Left ventricle myocardium inferior (tissue), 1 donor: ENCODE measurements around the gene TOX3. TPM values are rescaled to one million over a fixed set of nuclear protein-coding genes. Genes with fewer than 3 reads are reported as not detected.

Source experiments
- DNase-seq: peaks from one replicate; pipeline ENCODE4 v3.0.0-alpha.2; 2020
- H3K27ac ChIP-seq: fragments of 200-600 bp; replicated peaks from 2 replicates; pipeline ENCODE4 v1.8.0; 2021
- H3K27me3 ChIP-seq: fragments of 200-600 bp; 2 replicates; pipeline ENCODE4 v1.8.0; 2021; ENCODE audit warnings: low read depth
- H3K36me3 ChIP-seq: fragments of 200-600 bp; 2 replicates; pipeline ENCODE4 v1.8.0; 2021
- H3K4me1 ChIP-seq: fragments of 200-600 bp; 2 replicates; pipeline ENCODE4 v1.8.0; 2021
- H3K4me3 ChIP-seq: fragments of 200-600 bp; 2 replicates; pipeline ENCODE4 v1.8.0; 2021; ENCODE audit warnings: mild to moderate bottlenecking, moderate library complexity
- H3K9me3 ChIP-seq: fragments of 200-600 bp; replicated peaks from 2 replicates; pipeline ENCODE4 v1.8.0; 2021
- intact Hi-C: fragments of 100-400 bp; cut with micrococcal nuclease; formaldehyde crosslinking; loops from one replicate; pipeline ENCODE4 v1.11.0; 2022
- total RNA-seq: library from RNA; stranded (reverse); fragmentation: NEBNext Ultra II Directional; extraction: Animal tissue kit (Norgen Biotek cat#: 25700); gene quantifications from one replicate; pipeline ENCODE4 v1.2.1, GENCODE V29; 2021
- TF ChIP-seq, protein P1 (sequence below): fragments of 200-600 bp; IDR thresholded peaks from 2 replicates; pipeline ENCODE4 v1.8.0; 2021; ENCODE audit warnings: antibody characterized with exemption, mild to moderate bottlenecking, borderline replicate concordance
- donor health status: DM: no; HTN: yes; CAD: no; lungs with severe emphysema.

TOX3 gene
- total RNA-seq, 1 donor from 2014 or later = not detected

DNA sequence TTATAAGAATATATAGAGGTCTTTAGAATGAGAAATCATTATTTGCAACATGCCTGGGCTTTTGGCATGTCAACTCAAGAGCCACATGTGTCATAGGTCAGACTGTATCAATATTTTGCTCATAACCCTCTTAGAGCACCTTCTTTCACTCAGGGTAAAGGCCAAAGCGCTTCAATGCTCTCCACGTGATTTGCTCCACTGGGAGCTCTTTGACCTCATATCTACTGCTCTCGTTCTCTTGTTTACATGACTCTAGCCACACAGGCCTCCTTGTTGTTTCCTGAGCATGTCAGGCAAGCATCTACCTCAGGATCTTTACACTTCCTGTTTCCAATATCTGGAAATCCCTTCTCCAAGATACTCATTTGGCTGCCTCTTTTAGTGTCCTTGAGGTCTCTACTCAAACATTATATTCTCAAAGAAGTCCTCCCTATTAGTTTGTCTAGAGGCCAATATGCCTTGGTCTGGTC lies 148.4 kb downstream of the TOX3 start:
- DNase-seq = no peak
- Histone ChIP-seq H3K4me1 (no peaks in the 10 kb centered on the region), H3K27ac (no peak overlapping the region), H3K9me3 (no peaks in the 10 kb centered on the region), H3K4me3 (no peak overlapping the region), H3K36me3 (no peaks in the 10 kb centered on the region), H3K27me3 (no peaks in the 10 kb centered on the region)
- intact Hi-C loops = no loop called here
- TF ChIP-seq, protein P1, sequence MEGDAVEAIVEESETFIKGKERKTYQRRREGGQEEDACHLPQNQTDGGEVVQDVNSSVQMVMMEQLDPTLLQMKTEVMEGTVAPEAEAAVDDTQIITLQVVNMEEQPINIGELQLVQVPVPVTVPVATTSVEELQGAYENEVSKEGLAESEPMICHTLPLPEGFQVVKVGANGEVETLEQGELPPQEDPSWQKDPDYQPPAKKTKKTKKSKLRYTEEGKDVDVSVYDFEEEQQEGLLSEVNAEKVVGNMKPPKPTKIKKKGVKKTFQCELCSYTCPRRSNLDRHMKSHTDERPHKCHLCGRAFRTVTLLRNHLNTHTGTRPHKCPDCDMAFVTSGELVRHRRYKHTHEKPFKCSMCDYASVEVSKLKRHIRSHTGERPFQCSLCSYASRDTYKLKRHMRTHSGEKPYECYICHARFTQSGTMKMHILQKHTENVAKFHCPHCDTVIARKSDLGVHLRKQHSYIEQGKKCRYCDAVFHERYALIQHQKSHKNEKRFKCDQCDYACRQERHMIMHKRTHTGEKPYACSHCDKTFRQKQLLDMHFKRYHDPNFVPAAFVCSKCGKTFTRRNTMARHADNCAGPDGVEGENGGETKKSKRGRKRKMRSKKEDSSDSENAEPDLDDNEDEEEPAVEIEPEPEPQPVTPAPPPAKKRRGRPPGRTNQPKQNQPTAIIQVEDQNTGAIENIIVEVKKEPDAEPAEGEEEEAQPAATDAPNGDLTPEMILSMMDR = no peak

DNA sequence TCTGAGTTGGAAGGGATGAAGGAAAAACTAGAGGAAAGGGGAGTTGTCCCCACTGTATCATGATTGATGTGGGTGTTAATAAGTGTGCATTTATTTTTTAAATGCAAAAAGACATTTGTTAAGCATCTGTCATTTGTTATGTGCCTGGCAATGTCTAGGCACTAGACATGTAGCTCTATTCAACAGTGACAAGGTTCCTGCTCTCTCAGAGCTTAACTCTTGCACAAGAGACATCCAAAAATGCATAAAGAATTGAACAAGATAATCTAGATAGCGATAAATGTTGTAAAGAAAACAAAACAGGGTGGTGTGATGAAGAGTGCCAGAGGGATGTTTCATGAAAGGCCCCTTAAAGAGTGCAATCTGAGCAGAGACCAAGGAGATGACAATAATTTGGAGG lies 148.9 kb downstream of the TOX3 start:
- no peak for DNase-seq
- Histone ChIP-seq H3K9me3 (no peaks in the 10 kb centered on the region), H3K27ac (no peak overlapping the region), H3K36me3 (no peaks in the 10 kb centered on the region), H3K4me3 (no peak overlapping the region), H3K27me3 (no peaks in the 10 kb centered on the region), H3K4me1 (no peaks in the 10 kb centered on the region)
- intact Hi-C loops = no loop called here
- TF ChIP-seq, protein P1 = no peak

DNA sequence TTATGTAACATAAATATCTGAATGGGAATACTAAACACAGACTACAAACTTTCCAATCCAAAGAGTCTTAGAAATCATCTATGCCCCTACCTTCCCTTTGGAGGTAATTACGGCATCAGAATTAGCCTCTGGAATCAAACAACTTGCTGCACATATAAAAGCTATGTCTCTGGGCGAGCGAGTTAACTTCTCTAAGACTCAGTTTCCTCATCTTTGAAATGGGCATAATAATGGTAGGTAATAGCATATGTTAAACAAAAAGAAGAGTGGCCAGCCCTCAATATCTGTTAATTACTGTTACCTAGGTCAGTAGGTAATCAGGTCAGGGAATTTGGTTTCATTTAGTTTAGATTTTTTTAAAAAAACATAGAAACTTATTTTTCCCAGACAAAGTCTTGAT lies 153.5 kb downstream of the TOX3 start:
- TF ChIP-seq, protein P1 = no peak
- intact Hi-C loops = no loop called here
- no peaks in the 10 kb centered on the region for H3K9me3 ChIP-seq
- H3K36me3 ChIP-seq = no peaks in the 10 kb centered on the region
- no peak for DNase-seq
- no peaks in the 10 kb centered on the region for H3K4me1 ChIP-seq
- H3K27me3 ChIP-seq = no peaks in the 10 kb centered on the region
- H3K4me3 ChIP-seq = no peak overlapping the region
- no peak overlapping the region for H3K27ac ChIP-seq

DNA sequence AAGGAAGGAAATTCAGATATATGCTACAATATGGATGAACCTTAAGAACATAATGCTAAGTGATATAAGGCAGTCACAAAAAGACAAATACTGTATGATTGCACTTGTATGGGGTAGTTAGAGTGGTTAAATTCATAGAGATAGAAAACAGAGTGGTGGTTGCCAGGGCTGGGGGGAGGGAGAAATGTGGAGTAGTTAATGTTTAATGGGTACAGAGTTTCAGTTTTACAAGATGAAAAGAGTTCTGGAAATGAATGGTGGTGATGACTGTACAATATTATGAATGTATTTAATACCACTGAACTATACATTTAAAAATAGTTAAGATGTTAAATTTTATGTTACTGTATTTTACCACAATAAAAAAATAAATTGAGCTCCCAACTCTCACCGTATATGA lies 157.9 kb downstream of the TOX3 start:
- no peaks in the 10 kb centered on the region for H3K36me3 ChIP-seq
- intact Hi-C loops = no loop called here

More for the DNA sequence above, 157.9 kb downstream of the TOX3 start:
- Histone ChIP-seq H3K27ac (no peak overlapping the region), H3K27me3 (no peaks in the 10 kb centered on the region), H3K4me3 (no peak overlapping the region), H3K9me3 (no peaks in the 10 kb centered on the region), H3K4me1 (no peaks in the 10 kb centered on the region)
- TF ChIP-seq, protein P1 = no peak
- DNase-seq = no peak
